Fibroblast of pulmonary artery (primary cell): Measurements from ENCODE around the gene CDSN.

Source experiments
- DNase-seq: peaks from one replicate; pipeline ENCODE4 v3.0.0-alpha.2; 2010; ENCODE audit warnings: low read depth
- H3K4me3 ChIP-seq: replicated peaks from 2 replicates; pipeline ENCODE4 v1.5.1; 2011; ENCODE audit warnings: low read depth, mild to moderate bottlenecking, control low read depth, low read length, moderate library complexity
- TF ChIP-seq, protein P1 (sequence below): IDR thresholded peaks from 2 replicates; pipeline ENCODE4 v1.5.1; 2011; ENCODE audit warnings: mild to moderate bottlenecking, control low read depth, low read length, inconsistent platforms; ENCODE audit errors: missing control alignments

CDSN gene

DNA sequence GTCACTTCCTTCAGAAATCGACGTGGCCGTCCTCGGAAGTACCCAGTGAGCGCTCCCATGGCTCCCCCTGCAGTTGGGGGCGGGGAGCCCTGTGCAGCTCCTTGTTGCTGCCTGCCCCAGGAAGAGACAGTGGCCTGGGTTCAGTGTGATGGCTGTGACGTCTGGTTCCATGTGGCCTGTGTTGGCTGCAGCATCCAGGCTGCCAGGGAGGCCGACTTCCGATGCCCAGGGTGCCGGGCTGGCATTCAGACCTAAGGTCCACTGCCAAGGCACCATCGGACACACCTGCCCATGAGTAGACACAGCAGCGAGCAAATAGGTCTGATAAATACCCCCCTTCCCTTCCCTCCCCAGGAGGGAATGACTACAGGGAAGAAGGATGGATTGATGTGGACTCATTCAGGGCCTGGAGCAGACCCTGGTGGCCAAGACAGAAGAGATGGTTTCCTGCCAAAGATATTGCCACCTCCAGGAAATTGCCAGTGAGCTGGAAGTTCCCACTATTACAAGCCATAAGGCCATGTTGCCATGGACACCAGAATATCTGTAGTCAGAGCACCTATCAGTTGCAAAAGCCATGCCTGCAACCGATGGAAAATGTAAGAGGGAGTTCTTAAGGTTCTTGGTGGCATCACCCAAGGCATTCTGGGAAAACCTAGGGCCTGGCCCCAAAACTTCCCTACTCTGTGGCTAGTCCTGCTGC lies 42.4 kb upstream of the CDSN start:
- TF ChIP-seq, protein P1, sequence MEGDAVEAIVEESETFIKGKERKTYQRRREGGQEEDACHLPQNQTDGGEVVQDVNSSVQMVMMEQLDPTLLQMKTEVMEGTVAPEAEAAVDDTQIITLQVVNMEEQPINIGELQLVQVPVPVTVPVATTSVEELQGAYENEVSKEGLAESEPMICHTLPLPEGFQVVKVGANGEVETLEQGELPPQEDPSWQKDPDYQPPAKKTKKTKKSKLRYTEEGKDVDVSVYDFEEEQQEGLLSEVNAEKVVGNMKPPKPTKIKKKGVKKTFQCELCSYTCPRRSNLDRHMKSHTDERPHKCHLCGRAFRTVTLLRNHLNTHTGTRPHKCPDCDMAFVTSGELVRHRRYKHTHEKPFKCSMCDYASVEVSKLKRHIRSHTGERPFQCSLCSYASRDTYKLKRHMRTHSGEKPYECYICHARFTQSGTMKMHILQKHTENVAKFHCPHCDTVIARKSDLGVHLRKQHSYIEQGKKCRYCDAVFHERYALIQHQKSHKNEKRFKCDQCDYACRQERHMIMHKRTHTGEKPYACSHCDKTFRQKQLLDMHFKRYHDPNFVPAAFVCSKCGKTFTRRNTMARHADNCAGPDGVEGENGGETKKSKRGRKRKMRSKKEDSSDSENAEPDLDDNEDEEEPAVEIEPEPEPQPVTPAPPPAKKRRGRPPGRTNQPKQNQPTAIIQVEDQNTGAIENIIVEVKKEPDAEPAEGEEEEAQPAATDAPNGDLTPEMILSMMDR, result no peak
- no peak overlapping the region for H3K4me3 ChIP-seq
- DNase-seq, result no peak

DNA sequence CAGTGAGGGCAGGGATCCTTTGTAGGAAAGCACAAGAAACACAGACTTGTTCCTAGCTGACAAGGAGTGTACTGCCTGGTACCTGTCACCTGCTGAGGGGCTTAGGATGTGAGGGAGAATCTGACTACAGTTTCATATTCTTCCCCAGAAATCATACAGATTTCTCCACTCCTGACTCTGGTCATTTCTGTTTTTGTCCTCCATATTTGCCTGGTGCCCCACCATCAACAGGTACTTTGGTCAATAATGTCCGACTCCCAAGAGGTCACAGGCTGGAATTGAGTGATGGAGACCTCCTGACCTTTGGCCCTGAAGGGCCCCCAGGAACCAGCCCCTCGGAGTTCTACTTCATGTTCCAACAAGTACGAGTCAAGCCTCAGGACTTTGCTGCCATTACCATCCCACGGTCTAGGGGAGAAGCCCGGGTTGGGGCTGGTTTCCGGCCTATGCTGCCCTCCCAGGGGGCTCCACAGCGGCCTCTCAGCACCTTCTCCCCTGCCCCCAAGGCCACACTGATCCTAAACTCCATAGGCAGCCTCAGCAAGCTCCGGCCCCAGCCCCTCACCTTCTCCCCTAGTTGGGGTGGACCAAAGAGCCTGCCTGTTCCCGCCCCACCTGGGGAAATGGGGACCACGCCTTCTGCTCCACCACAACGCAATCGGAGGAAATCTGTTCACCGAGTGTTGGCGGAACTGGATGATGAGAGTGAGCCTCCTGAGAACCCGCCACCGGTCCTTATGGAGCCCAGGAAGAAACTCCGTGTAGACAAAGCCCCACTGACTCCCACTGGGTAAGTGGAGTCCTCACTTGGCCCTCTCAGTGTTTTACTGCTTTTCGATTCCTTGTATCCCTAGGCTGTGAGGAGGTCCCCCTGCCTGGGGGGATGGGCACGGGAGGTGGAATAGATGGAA lies 41.2 kb upstream of the CDSN start:
- H3K4me3 ChIP-seq, result no peak overlapping the region
- TF ChIP-seq, protein P1, result no peak
- no peak for DNase-seq

DNA sequence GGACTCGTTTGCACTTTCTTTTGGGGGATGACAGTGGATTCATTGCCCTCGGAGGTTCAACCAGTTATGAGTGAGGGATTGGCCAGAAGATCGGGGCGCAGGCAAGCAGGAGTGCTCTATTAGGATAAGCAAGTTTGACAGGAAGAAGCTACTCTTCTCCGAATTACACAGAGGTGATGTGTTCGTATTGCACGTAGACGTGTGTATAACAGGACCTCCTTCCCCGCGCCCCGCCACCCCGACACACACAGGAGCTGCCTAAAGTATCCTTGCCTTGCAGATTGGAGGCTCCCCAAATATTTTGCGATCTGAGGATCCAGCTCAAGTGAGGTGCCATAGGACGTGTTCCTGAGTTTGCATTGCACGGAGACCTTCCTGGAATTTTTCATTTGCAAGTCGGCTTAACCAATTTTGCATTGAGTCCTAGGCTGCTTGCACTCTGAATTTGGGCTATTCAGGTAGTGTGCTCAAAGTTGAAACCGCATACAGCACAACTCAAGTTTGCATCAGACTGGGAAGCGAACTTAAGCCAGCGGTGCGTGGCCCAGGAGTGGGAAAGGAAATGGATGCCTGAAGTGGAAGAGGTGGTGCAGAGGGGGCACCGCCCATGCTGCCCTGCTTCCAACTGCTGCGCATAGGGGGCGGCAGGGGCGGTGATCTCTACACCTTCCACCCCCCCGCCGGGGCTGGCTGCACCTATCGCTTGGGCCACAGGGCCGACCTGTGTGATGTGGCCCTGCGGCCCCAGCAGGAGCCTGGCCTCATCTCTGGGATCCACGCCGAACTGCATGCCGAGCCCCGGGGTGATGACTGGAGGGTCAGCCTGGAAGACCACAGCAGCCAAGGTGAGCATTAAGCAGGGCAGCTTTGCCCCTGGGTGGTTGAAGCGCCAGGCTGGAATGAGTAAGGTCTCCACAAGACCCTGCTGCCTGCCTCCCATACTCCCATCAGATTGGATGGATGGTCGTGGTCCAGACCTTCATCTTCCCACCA lies 38.9 kb upstream of the CDSN start:
- H3K4me3 ChIP-seq, result peak overlapping the region; percentile 86
- DNase-seq, result no peak

DNA sequence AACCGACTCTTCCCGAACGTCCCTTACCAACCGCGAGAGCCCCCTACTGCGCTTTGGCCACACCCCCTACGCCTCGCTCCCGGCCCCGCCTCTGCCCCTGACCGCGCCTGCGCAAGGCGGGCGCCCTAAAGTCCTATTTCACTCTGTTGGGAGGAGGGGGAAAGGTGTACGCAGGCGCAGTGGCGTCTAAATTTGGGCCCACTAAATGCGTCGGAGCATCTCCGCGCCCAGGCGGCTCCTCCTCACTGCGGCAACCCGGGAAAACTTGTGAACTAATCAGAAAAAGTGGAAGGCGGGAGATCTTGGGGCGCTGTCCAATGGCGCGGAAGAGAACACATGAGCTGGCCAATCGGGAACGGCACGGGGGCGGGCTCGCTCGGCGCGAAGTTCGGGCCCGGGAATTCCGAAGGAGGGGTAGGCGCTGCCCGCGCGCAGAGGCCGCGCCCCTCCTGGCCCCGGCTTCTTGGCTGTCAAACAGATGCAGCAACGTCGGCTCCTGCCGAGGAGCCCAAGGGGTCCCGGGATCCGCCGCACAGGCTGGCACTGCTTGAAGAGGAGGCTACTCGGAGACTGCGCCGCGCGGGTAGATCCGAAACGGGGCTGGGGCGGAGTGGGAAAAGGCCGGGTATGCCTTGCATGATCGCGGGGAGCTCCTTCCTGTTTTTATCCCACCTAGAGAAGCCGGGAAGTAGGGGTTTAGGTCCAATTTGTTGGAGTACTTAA lies 38.1 kb upstream of the CDSN start, which contains the start of gene TCF19:
Gene TCF19 (plus strand): TSS at position 450 of the 723 bp plus-strand sequence. CDS start 881 bp downstream, outside the sequence.
- peak within 1 kb of the TSS; percentile 86 for H3K4me3 ChIP-seq
- DNase-seq, result peak; percentile 99
- TF ChIP-seq, protein P1, result no peak

More for the DNA sequence above, 38.9 kb upstream of the CDSN start:
- TF ChIP-seq, protein P1, result no peak

DNA sequence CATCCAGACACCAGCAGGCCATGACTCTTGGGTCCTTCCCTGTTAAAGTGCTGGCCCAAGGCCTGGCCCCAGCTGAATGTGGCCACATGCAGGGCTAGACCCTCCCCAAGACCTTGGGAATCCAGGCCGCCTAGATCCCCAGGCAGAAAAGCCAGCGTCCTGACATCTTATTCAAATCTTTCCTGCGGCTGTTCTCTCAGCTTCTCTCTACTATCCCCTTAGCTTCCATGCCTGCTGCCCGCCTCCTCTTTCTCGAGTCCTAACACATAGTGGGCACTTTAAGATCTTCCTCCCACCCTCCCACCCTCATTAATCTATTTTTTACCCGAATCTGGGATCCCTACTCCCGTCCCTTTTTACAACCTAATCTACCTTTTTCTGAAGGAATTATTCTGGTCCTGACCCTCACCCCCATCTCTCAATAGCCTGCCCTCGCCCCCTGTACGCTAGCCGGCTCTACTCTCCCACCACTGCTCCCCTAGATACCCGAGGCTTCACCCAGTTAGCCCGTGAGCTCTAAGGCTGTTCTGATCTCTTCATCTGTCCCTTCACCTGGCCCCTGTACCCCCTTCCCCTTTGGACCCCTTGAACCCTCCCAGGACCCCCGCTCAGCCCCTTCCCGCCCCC lies 37.4 kb upstream of the CDSN start, which contains the start of gene CCHCR1:
Gene CCHCR1 (minus strand): TSS at position 290 of the 627 bp plus-strand sequence. CDS start 202 bp downstream, at position 88.
- TF ChIP-seq, protein P1, result no peak
- no peak for DNase-seq
- peak within 1 kb of the TSS; percentile 86 for H3K4me3 ChIP-seq
